HepG2 (cell line): ENCODE data around the gene MRPL42. TPM values are rescaled to one million over a fixed set of nuclear protein-coding genes. Genes with fewer than 3 reads are reported as not detected.
A peak's percentile ranks its signal among the peaks of the same experiment; 100 is the strongest.

Source experiments
- AHR ChIP-seq: IDR thresholded peaks from 2 replicates; pipeline ENCODE4 v1.6.1; 2018; ENCODE audit warnings: missing genetic modification reagents, missing compliant biosample characterization
- ELF1 ChIP-seq: sonication (generic); formaldehyde crosslinking; IDR thresholded peaks from 2 replicates; pipeline ENCODE4 v1.4.0; 2020; ENCODE audit warnings: missing genetic modification reagents
- GABPA ChIP-seq, 2 experiments: IDR thresholded peaks; 2 replicates each; pipeline ENCODE4 v1.6.1; 2011 to 2016; ENCODE audit warnings: low read depth in 2 of 2, low read length in 1 of 2, missing biosample characterization in 1 of 2, missing genetic modification characterization in 1 of 2
- HNRNPL ChIP-seq: fragments of 200-400 bp; formaldehyde crosslinking; IDR thresholded peaks from 2 replicates; pipeline ENCODE4 v1.6.1; 2017; ENCODE audit warnings: mild to moderate bottlenecking, low read depth, low read length
- MTF1 ChIP-seq: sonication (generic); formaldehyde crosslinking; IDR thresholded peaks from 2 replicates; pipeline ENCODE4 v1.5.0; 2020; ENCODE audit warnings: missing genetic modification reagents
- NR2C2 ChIP-seq: sonication (generic); formaldehyde crosslinking; IDR thresholded peaks from 2 replicates; pipeline ENCODE4 v1.4.0; 2020; ENCODE audit warnings: missing genetic modification reagents, mild to moderate bottlenecking, moderate library complexity, borderline replicate concordance
- NR2F1 ChIP-seq, 2 experiments: fragments of 450-650 bp in 1 of 2; formaldehyde crosslinking in 1 of 2; IDR thresholded peaks; 2 replicates each; pipeline versions ENCODE4 v1.5.0 to v1.6.1; 2016 to 2020; ENCODE audit warnings: mild to moderate bottlenecking in 1 of 2, missing compliant biosample characterization in 1 of 2, missing genetic modification reagents in 1 of 2, moderate library complexity in 1 of 2
- PHF21A ChIP-seq: sonication (generic); formaldehyde crosslinking; IDR thresholded peaks from 2 replicates; pipeline ENCODE4 v1.5.0; 2020; ENCODE audit warnings: mild to moderate bottlenecking, missing genetic modification reagents
- SMARCC2 ChIP-seq: fragments of 450-650 bp; IDR thresholded peaks from 2 replicates; pipeline ENCODE4 v1.6.1; 2017; ENCODE audit warnings: antibody characterized with exemption, mild to moderate bottlenecking
- SP140L ChIP-seq: sonication (generic); formaldehyde crosslinking; IDR thresholded peaks from 2 replicates; pipeline ENCODE4 v1.4.0; 2020; ENCODE audit warnings: missing genetic modification reagents, borderline replicate concordance
- TBP ChIP-seq: sonication (generic); formaldehyde crosslinking; IDR thresholded peaks from 2 replicates; pipeline ENCODE4 v1.5.0; 2020; ENCODE audit warnings: missing genetic modification reagents
- TCF12 ChIP-seq, 2 experiments: fragments of 450-650 bp in 1 of 2; sonication (generic) in 1 of 2; formaldehyde crosslinking in 1 of 2; IDR thresholded peaks; 2 replicates each; pipeline versions ENCODE4 v1.6.1 to v1.8.0; 2017 to 2022; ENCODE audit warnings: antibody characterized with exemption in 1 of 2, mild to moderate bottlenecking in 1 of 2, missing genetic modification reagents in 1 of 2, moderate library complexity in 1 of 2
- TOPORS ChIP-seq: sonication (generic); formaldehyde crosslinking; IDR thresholded peaks from 2 replicates; pipeline ENCODE4 v1.8.0; 2023; ENCODE audit warnings: mild to moderate bottlenecking, missing genetic modification reagents
- ZBTB20 ChIP-seq: sonication (generic); formaldehyde crosslinking; IDR thresholded peaks from 2 replicates; pipeline ENCODE4 v1.8.1; 2023; ENCODE audit warnings: missing genetic modification reagents, low read depth, mild to moderate bottlenecking, borderline replicate concordance
- ZBTB21 ChIP-seq: sonication (generic); formaldehyde crosslinking; IDR thresholded peaks from 2 replicates; pipeline ENCODE4 v1.4.0; 2020; ENCODE audit warnings: missing genetic modification reagents
- ZNF253 ChIP-seq: sonication (generic); formaldehyde crosslinking; IDR thresholded peaks from 2 replicates; pipeline ENCODE4 v1.8.0; 2022; ENCODE audit warnings: mild to moderate bottlenecking, missing genetic modification reagents, borderline replicate concordance
- ZNF260 ChIP-seq: sonication (generic); formaldehyde crosslinking; IDR thresholded peaks from 2 replicates; pipeline ENCODE4 v1.4.0; 2020; ENCODE audit warnings: missing genetic modification reagents, low read depth, mild to moderate bottlenecking, borderline replicate concordance
- ZNF335 ChIP-seq: sonication (generic); formaldehyde crosslinking; IDR thresholded peaks from 2 replicates; pipeline ENCODE4 v1.4.0; 2020; ENCODE audit warnings: missing genetic modification reagents
- ZNF33B ChIP-seq: sonication (generic); formaldehyde crosslinking; IDR thresholded peaks from 2 replicates; pipeline ENCODE4 v1.5.1; 2020; ENCODE audit warnings: mild to moderate bottlenecking, missing genetic modification reagents
- ZNF713 ChIP-seq: sonication (generic); formaldehyde crosslinking; IDR thresholded peaks from 2 replicates; pipeline ENCODE4 v1.4.0; 2020; ENCODE audit warnings: mild to moderate bottlenecking, missing genetic modification reagents
- ZNF749 ChIP-seq: sonication (generic); formaldehyde crosslinking; IDR thresholded peaks from 2 replicates; pipeline ENCODE4 v1.8.0; 2022; ENCODE audit warnings: mild to moderate bottlenecking, missing genetic modification reagents, moderate library complexity, borderline replicate concordance
- ZXDC ChIP-seq: sonication (generic); formaldehyde crosslinking; IDR thresholded peaks from 2 replicates; pipeline ENCODE4 v1.5.0; 2020; ENCODE audit warnings: mild to moderate bottlenecking, missing genetic modification reagents
- polyA plus RNA-seq, 8 experiments: library from polyadenylated mRNA; depleted of rRNA in 3 of 8; stranded (reverse) in 7 of 8; unstranded in 1 of 8; fragments of >200 nt; fragmentation: Illumina TruSeq in 4 of 8; extraction: Trizol in 4 of 8; gene quantifications; 2 replicates each; pipeline versions ENCODE4 v1.2.1 to v1.2.3, GENCODE V29; 2011 to 2016; ENCODE audit warnings: low read depth in 4 of 8, missing spikeins in 1 of 8, mixed read lengths in 1 of 8; ENCODE audit not compliant: insufficient read depth in 1 of 8
- total RNA-seq, 5 experiments: library from RNA; depleted of rRNA; stranded (reverse); fragments of >200 nt; fragmentation: Illumina TruSeq; extraction: Trizol; gene quantifications; 2 replicates each; pipeline ENCODE4 v1.2.3, GENCODE V29; 2016; ENCODE audit warnings: low read depth in 1 of 5
- TF ChIP-seq, protein P1 (sequence below): sonication (generic); formaldehyde crosslinking; IDR thresholded peaks from 2 replicates; pipeline ENCODE4 v1.5.1; 2020; ENCODE audit warnings: mild to moderate bottlenecking, missing genetic modification reagents, moderate library complexity

Gene MRPL42
- total and polyA plus RNA-seq, 2 of the 13 experiments (the other 11 are each of a cell fraction or from before 2014, with no cell fraction given), result 93.3 to 148 TPM

DNA sequence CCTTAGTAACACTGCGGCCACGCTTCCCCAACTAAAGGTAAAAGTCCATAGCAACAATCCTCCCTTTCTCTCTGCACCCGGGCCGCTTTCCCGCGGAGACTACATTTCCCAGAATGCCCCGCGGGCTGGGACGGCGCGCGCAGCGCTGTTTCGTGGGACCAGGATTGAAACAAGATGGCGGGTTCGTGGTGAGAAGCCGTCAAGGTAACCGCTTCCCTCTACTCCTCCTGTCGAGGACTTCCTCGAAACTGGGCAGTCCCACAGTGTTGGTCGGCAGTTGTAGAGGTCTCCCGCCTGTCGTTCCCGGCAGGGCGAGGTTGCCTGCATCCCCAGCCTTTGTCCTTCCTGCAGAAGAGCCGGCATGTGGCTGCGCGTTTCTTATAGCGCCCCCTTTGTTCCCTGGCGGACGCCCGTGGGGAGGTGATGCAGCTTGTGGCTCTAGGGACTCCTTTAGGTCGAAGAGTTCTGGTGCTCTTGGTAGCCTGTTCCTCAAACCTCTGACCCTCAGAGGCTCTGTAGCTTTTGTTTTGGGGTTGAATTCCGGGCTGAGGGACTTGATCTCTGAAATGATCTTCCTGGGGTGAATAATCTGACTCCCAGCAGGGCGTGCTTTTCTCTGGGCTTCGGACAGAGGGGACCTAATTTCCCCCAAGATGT, at the start of gene MRPL42 (continued):
- TF ChIP-seq ZNF335 (CRISPR knock-in tag), result peak; percentile 43; the same call in 1 of the 2 replicates
- no peak for TF ChIP-seq SMARCC2
- TF ChIP-seq ZNF33B (CRISPR knock-in tag), result peak; percentile 76
- no peak for TF ChIP-seq TOPORS (CRISPR knock-in tag)
- no peak for TF ChIP-seq ZNF713 (CRISPR knock-in tag)
- TF ChIP-seq PHF21A (CRISPR knock-in tag), result 0 out of 2 replicates have a peak, but pooled peaks have one; percentile 22
- TF ChIP-seq ZNF253, result no peak
- TF ChIP-seq HNRNPL, result 0 out of 2 replicates have a peak, but pooled peaks have one; percentile 30
- 0 out of 2 replicates have a peak, but pooled peaks have one; percentile 11 for TF ChIP-seq GABPA (IDR thresholded peaks at IDR 0.05; ENCODE audit: low read depth, low read length)
- peak; percentile 70 for TF ChIP-seq GABPA (CRISPR knock-in tag; IDR thresholded peaks at IDR 0.05; ENCODE audit: low read depth)
- TF ChIP-seq ZBTB20, result peak; percentile 35; the same call in 1 of the 2 replicates
- no peak for TF ChIP-seq TBP
- TF ChIP-seq, protein P1, sequence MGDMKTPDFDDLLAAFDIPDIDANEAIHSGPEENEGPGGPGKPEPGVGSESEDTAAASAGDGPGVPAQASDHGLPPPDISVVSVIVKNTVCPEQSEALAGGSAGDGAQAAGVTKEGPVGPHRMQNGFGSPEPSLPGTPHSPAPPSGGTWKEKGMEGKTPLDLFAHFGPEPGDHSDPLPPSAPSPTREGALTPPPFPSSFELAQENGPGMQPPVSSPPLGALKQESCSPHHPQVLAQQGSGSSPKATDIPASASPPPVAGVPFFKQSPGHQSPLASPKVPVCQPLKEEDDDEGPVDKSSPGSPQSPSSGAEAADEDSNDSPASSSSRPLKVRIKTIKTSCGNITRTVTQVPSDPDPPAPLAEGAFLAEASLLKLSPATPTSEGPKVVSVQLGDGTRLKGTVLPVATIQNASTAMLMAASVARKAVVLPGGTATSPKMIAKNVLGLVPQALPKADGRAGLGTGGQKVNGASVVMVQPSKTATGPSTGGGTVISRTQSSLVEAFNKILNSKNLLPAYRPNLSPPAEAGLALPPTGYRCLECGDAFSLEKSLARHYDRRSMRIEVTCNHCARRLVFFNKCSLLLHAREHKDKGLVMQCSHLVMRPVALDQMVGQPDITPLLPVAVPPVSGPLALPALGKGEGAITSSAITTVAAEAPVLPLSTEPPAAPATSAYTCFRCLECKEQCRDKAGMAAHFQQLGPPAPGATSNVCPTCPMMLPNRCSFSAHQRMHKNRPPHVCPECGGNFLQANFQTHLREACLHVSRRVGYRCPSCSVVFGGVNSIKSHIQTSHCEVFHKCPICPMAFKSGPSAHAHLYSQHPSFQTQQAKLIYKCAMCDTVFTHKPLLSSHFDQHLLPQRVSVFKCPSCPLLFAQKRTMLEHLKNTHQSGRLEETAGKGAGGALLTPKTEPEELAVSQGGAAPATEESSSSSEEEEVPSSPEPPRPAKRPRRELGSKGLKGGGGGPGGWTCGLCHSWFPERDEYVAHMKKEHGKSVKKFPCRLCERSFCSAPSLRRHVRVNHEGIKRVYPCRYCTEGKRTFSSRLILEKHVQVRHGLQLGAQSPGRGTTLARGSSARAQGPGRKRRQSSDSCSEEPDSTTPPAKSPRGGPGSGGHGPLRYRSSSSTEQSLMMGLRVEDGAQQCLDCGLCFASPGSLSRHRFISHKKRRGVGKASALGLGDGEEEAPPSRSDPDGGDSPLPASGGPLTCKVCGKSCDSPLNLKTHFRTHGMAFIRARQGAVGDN (CRISPR knock-in tag), result peak; percentile 98
- no peak; the same call in 1 of the 2 replicates for TF ChIP-seq ZNF749 (CRISPR knock-in tag)
- TF ChIP-seq NR2F1 (CRISPR knock-in tag; IDR thresholded peaks at IDR 0.05), result no peak
- peak; percentile 53; the same call in 1 of the 2 replicates for TF ChIP-seq NR2C2 (CRISPR knock-in tag)
- peak; percentile 99 for TF ChIP-seq MTF1
- TF ChIP-seq ZXDC (CRISPR knock-in tag), result no peak
- peak; percentile 73; the same call in 1 of the 2 replicates for TF ChIP-seq AHR (CRISPR knock-in tag)
- no peak for TF ChIP-seq SP140L (CRISPR knock-in tag)
- TF ChIP-seq ZNF260 (CRISPR knock-in tag), result no peak
- peak; percentile 69 for TF ChIP-seq ELF1
- no peak for TF ChIP-seq ZBTB21 (CRISPR knock-in tag)
- no peak for TF ChIP-seq TCF12 (IDR thresholded peaks at IDR 0.05)
- peak; percentile 48; the same call in 1 of the 2 replicates for TF ChIP-seq TCF12 (CRISPR knock-in tag; IDR thresholded peaks at IDR 0.05)
